Left lung (tissue), 10 donors: Measurements from ENCODE around the gene CTBS. TPM values are rescaled to one million over a fixed set of nuclear protein-coding genes. Genes with fewer than 3 reads are reported as not detected.
"Not testable (repeated sequence)": the region's sequence is repeated elsewhere in the genome, so short reads cannot be mapped to it uniquely, and the experiment has no call there.

Experiments used
- ATAC-seq: fragments of 200-7000 bp; cut with Tn5 transposase; one replicate; pipeline ENCODE4 v1.9.1; 2020; ENCODE audit warnings: moderate library complexity
- DNase-seq, 4 donors: peaks; one replicate each; pipeline ENCODE4 v3.0.0-alpha.2; 2013 to 2020
- H3K27ac ChIP-seq, 2 donors: fragments of 200-600 bp; sonication (generic) in 1 of 2; one replicate each; pipeline versions ENCODE4 v1.5.0 to v1.8.0; 2020 to 2021
- H3K27me3 ChIP-seq, 2 donors: fragments of 200-600 bp; sonication (generic) in 1 of 2; one replicate each; pipeline versions ENCODE4 v1.5.0 to v1.8.0; 2020 to 2021
- H3K36me3 ChIP-seq, 2 donors: fragments of 200-600 bp; sonication (generic) in 1 of 2; one replicate each; pipeline versions ENCODE4 v1.5.0 to v1.8.0; 2020 to 2021
- H3K4me1 ChIP-seq, 2 donors: fragments of 200-600 bp; one replicate each; pipeline ENCODE4 v1.8.0; 2021
- H3K4me3 ChIP-seq, 2 donors: fragments of 200-600 bp; sonication (generic) in 1 of 2; one replicate each; pipeline versions ENCODE4 v1.5.0 to v1.8.0; 2020 to 2021; ENCODE audit warnings: mild to moderate bottlenecking in 1 of 2
- H3K9me3 ChIP-seq, 2 donors: fragments of 200-600 bp; sonication (generic) in 1 of 2; one replicate each; pipeline versions ENCODE4 v1.5.0 to v1.8.0; 2020 to 2021
- intact Hi-C, 2 donors: fragments of 100-400 bp; cut with DNase I; formaldehyde crosslinking; loops; one replicate each; pipeline versions ENCODE4 v1.11.2 to v1.14.2; 2022
- polyA plus RNA-seq, 6 donors: library from polyadenylated mRNA; unstranded; fragments of 120-200 nt; gene quantifications; one replicate each; pipeline ENCODE4 v1.2.1, GENCODE V29; 2013; ENCODE audit not compliant: insufficient read length in 6 of 6
- total RNA-seq, 2 donors: library from RNA; stranded (reverse); fragmentation: NEBNext Ultra II Directional; extraction: Animal tissue kit (Norgen Biotek cat#: 25700); gene quantifications; one replicate each; pipeline ENCODE4 v1.2.1, GENCODE V29; 2021
- TF ChIP-seq, protein P1 (sequence below), 2 donors: fragments of 200-600 bp; sonication (generic) in 1 of 2; IDR thresholded peaks; one replicate each; pipeline versions ENCODE4 v1.5.0 to v1.8.0; 2021; ENCODE audit warnings: antibody characterized with exemption in 2 of 2
- donor health status: DM: no; HTN: yes; CAD: no.
- donor health status: DM: no; HTN: no; CAD: no.

CTBS gene
- total and polyA plus RNA-seq, 8 donors = 11.9 to 25.7 (median 13.7) TPM

- no peaks in the 10 kb centered on the region for H3K36me3 ChIP-seq
- intact Hi-C loops = no loop called here
- DNase-seq = no peak
- no peaks in the 10 kb centered on the region for H3K4me1 ChIP-seq
- peaks cover 0 to 41% of the 10 kb centered on the region in 2 donors for H3K9me3 ChIP-seq
- H3K27ac ChIP-seq = no peak overlapping the region
- TF ChIP-seq, protein P1, sequence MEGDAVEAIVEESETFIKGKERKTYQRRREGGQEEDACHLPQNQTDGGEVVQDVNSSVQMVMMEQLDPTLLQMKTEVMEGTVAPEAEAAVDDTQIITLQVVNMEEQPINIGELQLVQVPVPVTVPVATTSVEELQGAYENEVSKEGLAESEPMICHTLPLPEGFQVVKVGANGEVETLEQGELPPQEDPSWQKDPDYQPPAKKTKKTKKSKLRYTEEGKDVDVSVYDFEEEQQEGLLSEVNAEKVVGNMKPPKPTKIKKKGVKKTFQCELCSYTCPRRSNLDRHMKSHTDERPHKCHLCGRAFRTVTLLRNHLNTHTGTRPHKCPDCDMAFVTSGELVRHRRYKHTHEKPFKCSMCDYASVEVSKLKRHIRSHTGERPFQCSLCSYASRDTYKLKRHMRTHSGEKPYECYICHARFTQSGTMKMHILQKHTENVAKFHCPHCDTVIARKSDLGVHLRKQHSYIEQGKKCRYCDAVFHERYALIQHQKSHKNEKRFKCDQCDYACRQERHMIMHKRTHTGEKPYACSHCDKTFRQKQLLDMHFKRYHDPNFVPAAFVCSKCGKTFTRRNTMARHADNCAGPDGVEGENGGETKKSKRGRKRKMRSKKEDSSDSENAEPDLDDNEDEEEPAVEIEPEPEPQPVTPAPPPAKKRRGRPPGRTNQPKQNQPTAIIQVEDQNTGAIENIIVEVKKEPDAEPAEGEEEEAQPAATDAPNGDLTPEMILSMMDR (IDR thresholded peaks at IDR 0.05) = no peak
- no peaks in the 10 kb centered on the region for H3K27me3 ChIP-seq
- ATAC-seq = no peak
- H3K4me3 ChIP-seq = no peak overlapping the region
Observed at GRCh38 chr1:84603223-84603622, 29.0 kb upstream of the CTBS start.

- TF ChIP-seq, protein P1 (IDR thresholded peaks at IDR 0.05) = no peak
- intact Hi-C loops = no loop called here
- Histone ChIP-seq H3K27me3 (no peaks in the 10 kb centered on the region), H3K27ac (no peak overlapping the region), H3K36me3 (no peaks in the 10 kb centered on the region), H3K4me1 (no peaks in the 10 kb centered on the region), H3K4me3 (no peak overlapping the region), H3K9me3 (peaks cover 0 to 24% of the 10 kb centered on the region in 2 donors)
- no peak for DNase-seq
- no peak for ATAC-seq
Observed at GRCh38 chr1:84600796-84601195, 26.6 kb upstream of the CTBS start.

- ATAC-seq = peak; percentile 27
Observed at GRCh38 chr1:84598846-84599741, 24.9 kb upstream of the CTBS start.

DNA sequence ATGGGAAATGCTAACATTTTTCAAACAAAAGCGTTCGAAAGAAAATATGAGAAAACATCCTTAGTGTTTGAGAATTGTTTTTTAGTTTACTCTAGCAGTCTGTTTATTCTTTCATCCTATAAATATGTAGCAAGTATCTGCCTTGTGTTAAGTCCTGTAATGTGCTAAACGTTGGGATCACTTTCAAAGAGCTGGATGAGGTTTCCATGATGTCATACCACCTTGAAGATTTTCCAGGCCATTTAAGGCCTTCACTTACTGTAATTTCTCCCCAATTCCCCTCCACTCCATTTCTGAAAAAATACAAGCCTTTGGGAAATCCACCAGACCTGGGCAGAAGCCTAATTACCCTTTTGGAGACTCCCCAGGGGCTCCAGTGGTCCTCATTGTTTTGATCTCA, 24.2 kb upstream of the CTBS start:
- Histone ChIP-seq H3K4me1 (no peaks in the 10 kb centered on the region), H3K27me3 (no peaks in the 10 kb centered on the region), H3K4me3 (no peak overlapping the region), H3K27ac (no peak overlapping the region), H3K9me3 (peaks cover 0 to 5% of the 10 kb centered on the region in 2 donors), H3K36me3 (no peaks in the 10 kb centered on the region)
- TF ChIP-seq, protein P1 (IDR thresholded peaks at IDR 0.05) = no peak
- ATAC-seq (no peak), DNase-seq (no peak)
- intact Hi-C loops = no loop called here

More at GRCh38 chr1:84598846-84599741, 24.9 kb upstream of the CTBS start:
- Histone ChIP-seq H3K36me3 (no peaks in the 10 kb centered on the region), H3K4me3 (no peak overlapping the region), H3K27ac (no peak overlapping the region), H3K9me3 (peaks cover 0 to 7% of the 10 kb centered on the region in 2 donors), H3K27me3 (no peaks in the 10 kb centered on the region), H3K4me1 (no peaks in the 10 kb centered on the region)
- intact Hi-C loops = no loop called here
- no peak for DNase-seq
- TF ChIP-seq, protein P1 (IDR thresholded peaks at IDR 0.05) = no peak

GRCh38 chr1:84597011-84597410, 22.8 kb upstream of the CTBS start:
- Histone ChIP-seq H3K9me3 (peaks cover 0 to 4% of the 10 kb centered on the region in 2 donors), H3K27ac (no peak overlapping the region), H3K36me3 (no peaks in the 10 kb centered on the region), H3K4me3 (no peak overlapping the region), H3K4me1 (no peaks in the 10 kb centered on the region), H3K27me3 (no peaks in the 10 kb centered on the region)
- ATAC-seq (no peak), DNase-seq (no peak)
- TF ChIP-seq, protein P1 (IDR thresholded peaks at IDR 0.05) = no peak
- intact Hi-C loops = no loop called here

GRCh38 chr1:84594959-84595358, 20.7 kb upstream of the CTBS start:
- DNase-seq, H3K9me3 ChIP-seq, H3K27me3 ChIP-seq, H3K36me3 ChIP-seq, H3K27ac ChIP-seq, ATAC-seq, H3K4me3 ChIP-seq, H3K4me1 ChIP-seq, intact Hi-C loops: not testable (repeated sequence)
